ENCODE results near the gene PPP1CB. TPM values are rescaled to one million over a fixed set of nuclear protein-coding genes. Genes with fewer than 3 reads are reported as not detected.
"Not testable (repeated sequence)": the region's sequence is repeated elsewhere in the genome, so short reads cannot be mapped to it uniquely, and the experiment has no call there.

Gene PPP1CB
- total RNA-seq, 4 donors from 2014 or later = 99.9 to 151 (median 119) TPM

DNA sequence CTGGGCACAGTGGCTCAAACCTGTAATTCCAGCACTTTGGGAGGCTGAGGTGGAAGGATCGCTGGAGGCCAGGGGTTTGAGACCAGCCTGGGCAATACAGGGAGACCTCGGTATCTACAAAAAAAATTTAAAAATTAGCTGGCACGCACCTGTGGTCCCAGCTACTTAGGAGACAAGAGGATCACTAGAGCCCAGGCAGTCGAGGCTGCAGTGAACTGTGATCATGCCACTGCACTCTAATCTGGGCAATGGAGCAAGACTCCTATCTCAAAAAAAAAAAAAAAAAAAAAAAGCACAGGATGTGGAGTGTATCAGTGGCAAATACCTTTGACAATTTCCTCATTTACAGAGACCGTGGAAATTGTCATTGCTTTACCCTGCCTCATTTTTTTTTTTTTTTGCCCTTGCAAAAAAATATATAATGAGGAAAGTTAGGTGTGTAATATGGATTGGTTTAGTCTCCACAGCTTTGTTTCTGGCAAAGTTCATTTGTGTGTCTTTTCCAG lies 20.9 kb upstream of the PPP1CB start:
- H3K4me3 ChIP-seq (ENCODE audit: low read depth, poor library complexity, severe bottlenecking) = no peak overlapping the region
- intact Hi-C loops (cut with DNase I; ENCODE audit: low total_unique reads) = no loop called here
- no peak for DNase-seq (ENCODE audit: low spot score in 2 of 2)
- TF ChIP-seq POLR2A (IDR thresholded peaks at IDR 0.05) (no peak), CTCF (IDR thresholded peaks at IDR 0.05) (no peak)
- 93 to 96% methylated on average over 5 of the region's 5 CpGs for WGBS, 2 donors

GRCh38 chr2:28735511-28735910 lies 16.1 kb upstream of the PPP1CB start:
- TF ChIP-seq POLR2A (IDR thresholded peaks at IDR 0.05) (no peak), CTCF (IDR thresholded peaks at IDR 0.05) (no peak)
- H3K4me3 ChIP-seq (ENCODE audit: low read depth, poor library complexity, severe bottlenecking) = no peak overlapping the region
- WGBS, 2 donors = 92 to 94% methylated on average over 6 of the region's 6 CpGs
- DNase-seq (ENCODE audit: low spot score in 2 of 2) = no peak
- intact Hi-C loops (cut with DNase I; ENCODE audit: low total_unique reads) = no loop called here

DNA sequence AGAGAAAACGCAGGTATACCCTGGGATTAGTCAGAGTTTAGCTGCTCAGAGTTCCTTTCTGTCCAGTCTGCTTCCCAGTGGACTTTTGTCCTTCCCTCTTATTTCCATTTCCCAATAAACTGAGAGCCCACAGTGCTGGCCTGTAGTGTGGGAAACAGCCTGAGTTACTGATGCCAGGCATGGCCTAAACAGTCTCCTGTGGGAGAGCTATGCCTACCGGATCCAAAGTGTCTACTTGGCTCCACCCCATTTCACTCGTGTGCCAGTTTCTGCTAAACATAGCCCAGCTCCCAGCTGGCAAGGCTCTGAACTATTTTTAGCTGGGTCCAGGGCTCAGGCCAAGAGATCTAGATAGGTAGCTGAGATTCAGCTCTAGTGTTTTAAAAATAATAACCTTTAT lies 15.6 kb upstream of the PPP1CB start:
- intact Hi-C loops (cut with DNase I; ENCODE audit: low total_unique reads) = no loop called here
- TF ChIP-seq POLR2A (IDR thresholded peaks at IDR 0.05) = no peak
- no peak for TF ChIP-seq CTCF (IDR thresholded peaks at IDR 0.05)
- peak in 1 of 2 donors; percentile 68 for DNase-seq (ENCODE audit: low spot score in 2 of 2)
- no peak overlapping the region for H3K4me3 ChIP-seq (ENCODE audit: low read depth, poor library complexity, severe bottlenecking)
- WGBS, 2 donors = 33 to 45% methylated on average over 3 of the region's 3 CpGs

GRCh38 chr2:28737655-28738054 lies 14.0 kb upstream of the PPP1CB start:
- intact Hi-C loops (cut with DNase I; ENCODE audit: low total_unique reads) = no loop called here
- WGBS, 2 donors = 100% methylated on average over 1 of the region's 1 CpG
- DNase-seq (ENCODE audit: low spot score in 2 of 2) = no peak
- no peak for TF ChIP-seq CTCF (IDR thresholded peaks at IDR 0.05)
- no peak for TF ChIP-seq POLR2A (IDR thresholded peaks at IDR 0.05)
- H3K4me3 ChIP-seq (ENCODE audit: low read depth, poor library complexity, severe bottlenecking) = no peak overlapping the region

DNA sequence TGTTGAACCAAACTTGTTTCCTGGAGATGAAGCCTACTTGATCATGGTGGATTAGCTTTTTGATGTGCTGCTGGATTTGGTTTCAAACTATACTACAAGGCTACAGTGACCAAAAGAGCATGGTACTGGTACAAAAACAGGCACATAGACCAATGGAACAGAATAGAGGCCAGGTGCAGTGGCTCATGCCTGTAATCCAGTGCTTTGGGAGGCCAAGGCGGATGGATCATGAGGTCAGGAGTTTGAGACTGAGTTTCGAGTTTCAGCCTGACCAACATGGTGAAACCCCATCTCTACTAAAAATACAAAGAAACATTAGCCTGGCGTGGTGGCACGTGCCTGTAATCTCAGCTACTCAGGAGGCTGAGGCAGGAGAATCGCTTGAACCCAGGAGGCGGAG lies 9.0 kb upstream of the PPP1CB start:
- 96 to 97% methylated on average over 6 of the region's 6 CpGs for WGBS, 2 donors
- DNase-seq (ENCODE audit: low spot score in 2 of 2); intact Hi-C loops (cut with DNase I; ENCODE audit: low total_unique reads); H3K4me3 ChIP-seq (ENCODE audit: low read depth, poor library complexity, severe bottlenecking): not testable (repeated sequence)

GRCh38 chr2:28745225-28745624 lies 6.4 kb upstream of the PPP1CB start:
- WGBS, 2 donors = 77 to 81% methylated on average over 2 of the region's 2 CpGs
- no peak overlapping the region for H3K4me3 ChIP-seq (ENCODE audit: low read depth, poor library complexity, severe bottlenecking)
- no peak for DNase-seq (ENCODE audit: low spot score in 2 of 2)
- intact Hi-C loops (cut with DNase I; ENCODE audit: low total_unique reads) = no loop called here
- no peak for TF ChIP-seq CTCF (IDR thresholded peaks at IDR 0.05)
- no peak for TF ChIP-seq POLR2A (IDR thresholded peaks at IDR 0.05)
